Fibroblast of upper back skin (primary cell): ENCODE results near the gene TBC1D10A.
A peak's percentile ranks its signal among the peaks of the same experiment; 100 is the strongest.

Experiments used
- DNase-seq: peaks from one replicate; pipeline ENCODE4 v3.0.0-alpha.2; 2013

Gene TBC1D10A

GRCh38 chr22:30262917-30263741, 63.6 kb downstream of the TBC1D10A start:
- DNase-seq: peak; percentile 65

- no peak for DNase-seq
Observed at GRCh38 chr22:30262112-30262511, 64.6 kb downstream of the TBC1D10A start.

GRCh38 chr22:30261134-30261533, 65.6 kb downstream of the TBC1D10A start:
- DNase-seq: no peak

GRCh38 chr22:30260682-30261081, 66.1 kb downstream of the TBC1D10A start:
- no peak for DNase-seq

GRCh38 chr22:30260276-30260675, 66.5 kb downstream of the TBC1D10A start:
- no peak for DNase-seq

GRCh38 chr22:30254314-30254713, 72.4 kb downstream of the TBC1D10A start:
- DNase-seq: no peak

GRCh38 chr22:30253205-30253852, 73.4 kb downstream of the TBC1D10A start:
- peak; percentile 68 for DNase-seq

- DNase-seq: no peak
Observed at GRCh38 chr22:30252411-30253204, 74.1 kb downstream of the TBC1D10A start.

GRCh38 chr22:30251711-30252110, 75.0 kb downstream of the TBC1D10A start:
- DNase-seq: peak; percentile 80

GRCh38 chr22:30250661-30251267, 76.0 kb downstream of the TBC1D10A start:
- DNase-seq: peak; percentile 44

GRCh38 chr22:30250039-30250565, 76.6 kb downstream of the TBC1D10A start:
- DNase-seq: no peak

GRCh38 chr22:30249049-30250038, 77.4 kb downstream of the TBC1D10A start:
- DNase-seq: no peak

GRCh38 chr22:30248484-30248883, 78.3 kb downstream of the TBC1D10A start:
- DNase-seq: no peak

- no peak for DNase-seq
Observed at GRCh38 chr22:30247974-30248373, 78.8 kb downstream of the TBC1D10A start.

- no peak for DNase-seq
Observed at GRCh38 chr22:30247561-30247960, 79.2 kb downstream of the TBC1D10A start.

GRCh38 chr22:30246814-30247376, 79.8 kb downstream of the TBC1D10A start:
- DNase-seq: peak; percentile 71

- no peak for DNase-seq
Observed at GRCh38 chr22:30245985-30246813, 80.5 kb downstream of the TBC1D10A start, which contains the start of gene LIF. LIF (minus strand) TSS chr22:30246759; CDS start chr22:30246695, 64 bp downstream.

- no peak for DNase-seq
Observed at GRCh38 chr22:30245181-30245984, 81.4 kb downstream of the TBC1D10A start.

- no peak for DNase-seq
Observed at GRCh38 chr22:30244641-30245040, 82.1 kb downstream of the TBC1D10A start.
